ENCODE data around the gene CIAO1. TPM values are rescaled to one million over a fixed set of nuclear protein-coding genes. Genes with fewer than 3 reads are reported as not detected.

Gene CIAO1
- polyA plus RNA-seq, 2 of the 4 experiments (the other 2 are of a cell fraction) = 83.2 to 99.7 TPM

GRCh38 chr2:96271995-96272394 lies 6.0 kb downstream of the CIAO1 start:
- H3K27ac ChIP-seq = no peak overlapping the region
- ATAC-seq = no peak
- TF ChIP-seq EHF (CRISPR knock-in tag; IDR thresholded peaks at IDR 0.05) = no peak
- no peak for TF ChIP-seq REST (IDR thresholded peaks at IDR 0.05)
- TF ChIP-seq CEBPB (IDR thresholded peaks at IDR 0.05) = no peak
- TF ChIP-seq ATOH8 (CRISPR knock-in tag; IDR thresholded peaks at IDR 0.05; ENCODE audit: low read depth) = no peak
- no peak for TF ChIP-seq JUNB (IDR thresholded peaks at IDR 0.05)
- no peak for TF ChIP-seq SREBF2 (IDR thresholded peaks at IDR 0.05)
- H3K4me2 ChIP-seq = no peak overlapping the region
- WGBS (ENCODE audit: missing lambda C conversion rate) = 91% methylated on average over 3 of the region's 3 CpGs
- ChIA-PET POLR2A (no interaction called here), CTCF (interaction anchor here (1.2 to 1.6 kb wide), 2 partner anchors 13 to 57 kb away, joined by 3 to 6 read pairs; no protein-coding TSS in a partner anchor)
- FAIRE-seq = no peak
- no peaks in the 10 kb centered on the region for H3K9me3 ChIP-seq
- peaks cover 7% of the 10 kb centered on the region for H3K4me1 ChIP-seq
- DNase-seq (ENCODE audit: low read depth in 1 of 2, low spot score in 1 of 2) = peak in 1 of 2 experiments; percentile 26
- no peak overlapping the region for H3K4me3 ChIP-seq

GRCh38 chr2:96273763-96274162 lies 7.7 kb downstream of the CIAO1 start:
- ChIA-PET POLR2A (interaction anchor here (0.7 to 1.2 kb wide), 3 partner anchors 17 to 62 kb away, joined by 4 to 5 read pairs (median 4); partner anchors contain the start of gene NCAPH), CTCF (interaction anchor here (0.6 kb wide), 3 partner anchors 79 to 249 kb away, joined by 3 to 4 read pairs (median 4); no protein-coding TSS in a partner anchor)
- no peak for ATAC-seq
- Histone ChIP-seq H3K9me3 (no peaks in the 10 kb centered on the region), H3K4me3 (no peak overlapping the region), H3K4me2 (no peak overlapping the region), H3K4me1 (no peaks in the 10 kb centered on the region), H3K27ac (no peak overlapping the region)
- DNase-seq (ENCODE audit: low read depth in 1 of 2, low spot score in 1 of 2) = no peak
- TF ChIP-seq TP53 (CRISPR knock-in tag; IDR thresholded peaks at IDR 0.05) (no peak), BHLHE40 (IDR thresholded peaks at IDR 0.05; ENCODE audit: low read depth, low read length) (no peak), TFCP2L1 (CRISPR knock-in tag; IDR thresholded peaks at IDR 0.05) (no peak), ZSCAN20 (CRISPR knock-in tag; IDR thresholded peaks at IDR 0.05) (no peak)
- FAIRE-seq = no peak
- WGBS (ENCODE audit: missing lambda C conversion rate) = 72% methylated on average over 3 of the region's 3 CpGs

- TF ChIP-seq MAZ (IDR thresholded peaks at IDR 0.05; ENCODE audit: borderline replicate concordance, low read depth, low read length) (no peak), BCL3 (IDR thresholded peaks at IDR 0.05) (0 out of 3 replicates have a peak, but pooled peaks have one; percentile 31), TP53 (CRISPR knock-in tag; IDR thresholded peaks at IDR 0.05) (no peak), HOXB13 (CRISPR knock-in tag; IDR thresholded peaks at IDR 0.05; ENCODE audit: low read depth) (no peak), BHLHE40 (IDR thresholded peaks at IDR 0.05; ENCODE audit: low read depth, low read length) (no peak), PHF8 (IDR thresholded peaks at IDR 0.05; ENCODE audit: borderline replicate concordance, low read depth) (no peak)
- H3K27ac ChIP-seq = no peak overlapping the region
- CTCF ChIA-PET = no interaction called here
- H3K4me2 ChIP-seq = no peak overlapping the region
- 90% methylated on average over 6 of the region's 7 CpGs for whole genome bisulfite sequencing (ENCODE audit: missing lambda C conversion rate)
- H3K4me1 ChIP-seq = no peaks in the 10 kb centered on the region
- POLR2A ChIA-PET = interaction anchor here (0.7 to 1.2 kb wide), 3 partner anchors 17 to 61 kb away, joined by 4 to 5 read pairs (median 4); partner anchors contain the start of gene NCAPH
- H3K4me3 ChIP-seq = no peak overlapping the region
- ATAC-seq (peak in 1 of 2 experiments; percentile 7; a peak in 2 of 6 replicates), FAIRE-seq (no peak), DNase-seq (ENCODE audit: low read depth in 1 of 2, low spot score in 1 of 2) (no peak)
- H3K9me3 ChIP-seq = no peaks in the 10 kb centered on the region
Measured at GRCh38 chr2:96274355-96275056, 8.5 kb downstream of the CIAO1 start.
